ENCODE measurements around the gene S100A13. TPM values are rescaled to one million over a fixed set of nuclear protein-coding genes. Genes with fewer than 3 reads are reported as not detected.

S100A13 gene
- total RNA-seq, 5 donors from 2014 or later (not counting 1 experiment from before 2014, with no cell fraction given), result 4.0 to 5.3 (median 4.2) TPM

- Mint-ChIP-seq H3K27me3 (no peaks in the 10 kb centered on the region), H3K9me3 (no peaks in the 10 kb centered on the region), H3K27ac (no peak overlapping the region), H3K4me1 (peaks cover 5 to 7% (median 5%) of the 10 kb centered on the region in 3 donors), H3K36me3 (no peaks in the 10 kb centered on the region), H3K4me3 (no peak overlapping the region)
- DNase-seq, result peak in 28 of 35 experiments; percentile 7 to 76 (median 55)
- POLR2A ChIA-PET, result no interaction called here
- Histone ChIP-seq H3K27ac (ENCODE audit: low read length) (no peak overlapping the region), H3K4me3 (ENCODE audit: control insufficient read depth in 1 of 2, extremely low read depth in 1 of 2, low read length in 1 of 2) (no peak overlapping the region), H3K4me1 (ENCODE audit: control insufficient read depth in 1 of 2, extremely low read depth in 1 of 2, insufficient read depth in 2 of 2, low read length in 2 of 2) (peaks cover 0 to 6% of the 10 kb centered on the region in 2 experiments), H3K9me3 (no peaks in the 10 kb centered on the region), H3K27me3 (replicated peaks in 1 of 2; ENCODE audit: control insufficient read depth in 2 of 2, extremely low read depth in 1 of 2, insufficient read depth in 2 of 2, low read length in 1 of 2) (peaks cover 0 to 20% of the 10 kb centered on the region in 2 experiments), H3K36me3 (ENCODE audit: control insufficient read depth in 2 of 2, extremely low read depth in 1 of 2, insufficient read depth in 1 of 2, low read length in 1 of 2) (no peaks in the 10 kb centered on the region)
- 9% methylated on average over 3 of the region's 6 CpGs for WGBS (ENCODE audit: insufficient coverage)
- CTCF ChIA-PET, result interaction anchor here in 1 of 2 donors (1.3 kb wide), 1 partner anchor 107 kb away, joined by 4 read pairs; no protein-coding TSS in a partner anchor
- peak in 2 of 4 experiments; percentile 82 to 94 for ATAC-seq (replicated peaks in 1 of 4)
Observed at GRCh38 chr1:153617663-153618062, 9.6 kb downstream of the S100A13 start.

DNA sequence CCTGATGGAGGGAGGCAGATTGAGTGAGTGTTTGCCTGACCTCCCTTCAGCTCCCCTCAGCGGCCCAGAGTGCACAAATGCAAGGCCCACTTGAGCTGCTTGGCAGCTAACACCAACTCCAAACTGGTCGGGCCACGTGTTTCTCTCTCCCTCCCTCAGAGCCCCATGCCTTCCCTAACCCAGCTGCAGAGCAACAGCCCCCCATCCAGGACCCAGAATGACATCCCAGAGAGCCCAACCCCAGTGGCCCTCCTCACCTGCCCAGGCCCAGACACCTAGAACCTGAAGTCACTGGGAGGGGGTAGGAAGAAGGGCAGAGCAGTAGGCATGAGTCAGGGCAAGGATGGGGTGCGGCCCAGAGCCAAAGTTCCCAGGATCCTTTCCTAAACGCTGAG lies 10.4 kb downstream of the S100A13 start:
- no peak overlapping the region for H3K4me3 Mint-ChIP-seq
- WGBS (ENCODE audit: insufficient coverage), result 91% methylated on average over 4 of the region's 5 CpGs
- H3K36me3 Mint-ChIP-seq, result no peaks in the 10 kb centered on the region
- Histone ChIP-seq H3K27me3 (replicated peaks in 1 of 2; ENCODE audit: control insufficient read depth in 2 of 2, extremely low read depth in 1 of 2, insufficient read depth in 2 of 2, low read length in 1 of 2) (peaks cover 0 to 20% of the 10 kb centered on the region in 2 experiments), H3K27ac (ENCODE audit: low read length) (no peak overlapping the region), H3K9me3 (no peaks in the 10 kb centered on the region), H3K4me3 (ENCODE audit: control insufficient read depth in 1 of 2, extremely low read depth in 1 of 2, low read length in 1 of 2) (no peak overlapping the region), H3K4me1 (ENCODE audit: control insufficient read depth in 1 of 2, extremely low read depth in 1 of 2, insufficient read depth in 2 of 2, low read length in 2 of 2) (peaks cover 0 to 6% of the 10 kb centered on the region in 2 experiments), H3K36me3 (ENCODE audit: control insufficient read depth in 2 of 2, extremely low read depth in 1 of 2, insufficient read depth in 1 of 2, low read length in 1 of 2) (no peaks in the 10 kb centered on the region)
- DNase-seq, result no peak
- peaks cover 5 to 7% (median 5%) of the 10 kb centered on the region in 3 donors for H3K4me1 Mint-ChIP-seq
- ChIA-PET CTCF (interaction anchor here in 1 of 2 donors (1.3 kb wide), 1 partner anchor 106 kb away, joined by 4 read pairs; no protein-coding TSS in a partner anchor), POLR2A (no interaction called here)
- no peak for ATAC-seq (replicated peaks in 1 of 4)
- no peaks in the 10 kb centered on the region for H3K27me3 Mint-ChIP-seq
- no peak overlapping the region for H3K27ac Mint-ChIP-seq
- no peaks in the 10 kb centered on the region for H3K9me3 Mint-ChIP-seq

- Histone ChIP-seq H3K4me1 (ENCODE audit: control insufficient read depth in 1 of 2, extremely low read depth in 1 of 2, insufficient read depth in 2 of 2, low read length in 2 of 2) (peaks cover 0 to 6% of the 10 kb centered on the region in 2 experiments), H3K4me3 (ENCODE audit: control insufficient read depth in 1 of 2, extremely low read depth in 1 of 2, low read length in 1 of 2) (no peak within 1 kb of the TSS), H3K9me3 (no peaks in the 10 kb centered on the region), H3K36me3 (ENCODE audit: control insufficient read depth in 2 of 2, extremely low read depth in 1 of 2, insufficient read depth in 1 of 2, low read length in 1 of 2) (no peaks in the 10 kb centered on the region), H3K27ac (ENCODE audit: low read length) (no peak within 1 kb of the TSS), H3K27me3 (replicated peaks in 1 of 2; ENCODE audit: control insufficient read depth in 2 of 2, extremely low read depth in 1 of 2, insufficient read depth in 2 of 2, low read length in 1 of 2) (peaks cover 0 to 20% of the 10 kb centered on the region in 2 experiments)
- Mint-ChIP-seq H3K9me3 (no peaks in the 10 kb centered on the region), H3K4me1 (peaks cover 5 to 7% (median 5%) of the 10 kb centered on the region in 3 donors), H3K27ac (no peak within 1 kb of the TSS), H3K36me3 (no peaks in the 10 kb centered on the region), H3K4me3 (no peak within 1 kb of the TSS), H3K27me3 (no peaks in the 10 kb centered on the region)
- DNase-seq, result no peak
- ChIA-PET POLR2A (interaction anchor here in 1 of 2 donors (0.6 kb wide), 1 partner anchor 147 kb away, joined by 3 read pairs; no protein-coding TSS in a partner anchor), CTCF (no interaction called here)
- no peak for ATAC-seq (replicated peaks in 1 of 4)
- WGBS (ENCODE audit: insufficient coverage), result 82% methylated on average over 3 of the region's 10 CpGs
Observed at GRCh38 chr1:153616144-153616916, 11.0 kb downstream of the S100A13 start, which contains the start of gene S100A14. Gene S100A14, minus strand, starts transcription at chr1:153616325. Its CDS starts 467 bp downstream, at chr1:153615858.

GRCh38 chr1:153615406-153615805 lies 11.9 kb downstream of the S100A13 start:
- ChIA-PET POLR2A (interaction anchor here in 1 of 2 donors (0.6 kb wide), 1 partner anchor 39 kb away, joined by 3 read pairs; no protein-coding TSS in a partner anchor), CTCF (no interaction called here)
- Mint-ChIP-seq H3K27ac (no peak overlapping the region), H3K4me1 (peaks cover 5 to 7% (median 5%) of the 10 kb centered on the region in 3 donors), H3K36me3 (no peaks in the 10 kb centered on the region), H3K9me3 (no peaks in the 10 kb centered on the region), H3K4me3 (no peak overlapping the region), H3K27me3 (no peaks in the 10 kb centered on the region)
- Histone ChIP-seq H3K27ac (ENCODE audit: low read length) (no peak overlapping the region), H3K36me3 (ENCODE audit: control insufficient read depth in 2 of 2, extremely low read depth in 1 of 2, insufficient read depth in 1 of 2, low read length in 1 of 2) (no peaks in the 10 kb centered on the region), H3K9me3 (no peaks in the 10 kb centered on the region), H3K4me3 (ENCODE audit: control insufficient read depth in 1 of 2, extremely low read depth in 1 of 2, low read length in 1 of 2) (no peak overlapping the region), H3K27me3 (replicated peaks in 1 of 2; ENCODE audit: control insufficient read depth in 2 of 2, extremely low read depth in 1 of 2, insufficient read depth in 2 of 2, low read length in 1 of 2) (peaks cover 0 to 20% of the 10 kb centered on the region in 2 experiments), H3K4me1 (ENCODE audit: control insufficient read depth in 1 of 2, extremely low read depth in 1 of 2, insufficient read depth in 2 of 2, low read length in 2 of 2) (peaks cover 0 to 6% of the 10 kb centered on the region in 2 experiments)
- ATAC-seq (replicated peaks in 1 of 4), result no peak
- no peak for DNase-seq
- WGBS (ENCODE audit: insufficient coverage), result no CpG with 5 or more reads among the region's 2 CpGs

DNA sequence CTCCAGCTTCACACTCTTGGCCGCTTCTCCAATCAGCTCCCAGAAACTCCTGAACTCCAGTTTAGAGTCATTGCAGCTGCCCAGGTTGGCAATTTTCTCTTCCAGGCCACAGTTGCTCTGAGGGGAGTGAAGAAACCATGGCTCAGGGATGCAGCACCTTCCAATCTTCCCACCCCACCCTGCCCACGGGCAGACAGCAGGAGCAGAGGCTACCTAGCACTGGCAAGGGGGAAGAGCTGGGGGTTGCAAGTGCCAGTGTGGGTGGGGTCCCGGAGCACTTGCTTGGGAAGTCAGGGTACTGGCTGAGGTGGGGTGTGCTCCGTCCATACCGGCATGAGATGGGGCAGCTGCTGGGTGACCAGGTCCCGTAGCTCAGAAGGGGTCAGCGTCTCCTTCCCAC lies 12.4 kb downstream of the S100A13 start:
- H3K27ac Mint-ChIP-seq, result no peak overlapping the region
- no peak overlapping the region for H3K4me3 Mint-ChIP-seq
- WGBS (ENCODE audit: insufficient coverage), result 100% methylated on average over 1 of the region's 7 CpGs
- CTCF ChIA-PET, result no interaction called here
- H3K4me1 ChIP-seq (ENCODE audit: control insufficient read depth in 1 of 2, extremely low read depth in 1 of 2, insufficient read depth in 2 of 2, low read length in 2 of 2), result peaks cover 0 to 6% of the 10 kb centered on the region in 2 experiments
- no peak overlapping the region for H3K4me3 ChIP-seq (ENCODE audit: control insufficient read depth in 1 of 2, extremely low read depth in 1 of 2, low read length in 1 of 2)
- no peaks in the 10 kb centered on the region for H3K9me3 ChIP-seq
- POLR2A ChIA-PET, result interaction anchor here in 1 of 2 donors (0.6 kb wide), 1 partner anchor 39 kb away, joined by 3 read pairs; no protein-coding TSS in a partner anchor
- peaks cover 5 to 7% (median 5%) of the 10 kb centered on the region in 3 donors for H3K4me1 Mint-ChIP-seq
- ATAC-seq (replicated peaks in 1 of 4) (no peak), DNase-seq (no peak)
- H3K36me3 Mint-ChIP-seq, result no peaks in the 10 kb centered on the region
- no peaks in the 10 kb centered on the region for H3K27me3 Mint-ChIP-seq
- no peaks in the 10 kb centered on the region for H3K9me3 Mint-ChIP-seq
- H3K36me3 ChIP-seq (ENCODE audit: control insufficient read depth in 2 of 2, extremely low read depth in 1 of 2, insufficient read depth in 1 of 2, low read length in 1 of 2), result no peaks in the 10 kb centered on the region
- H3K27ac ChIP-seq (ENCODE audit: low read length), result no peak overlapping the region
- peaks cover 0 to 20% of the 10 kb centered on the region in 2 experiments for H3K27me3 ChIP-seq (replicated peaks in 1 of 2; ENCODE audit: control insufficient read depth in 2 of 2, extremely low read depth in 1 of 2, insufficient read depth in 2 of 2, low read length in 1 of 2)

- Histone ChIP-seq H3K4me3 (ENCODE audit: control insufficient read depth in 1 of 2, extremely low read depth in 1 of 2, low read length in 1 of 2) (no peak overlapping the region), H3K36me3 (ENCODE audit: control insufficient read depth in 2 of 2, extremely low read depth in 1 of 2, insufficient read depth in 1 of 2, low read length in 1 of 2) (no peaks in the 10 kb centered on the region), H3K9me3 (no peaks in the 10 kb centered on the region), H3K27me3 (replicated peaks in 1 of 2; ENCODE audit: control insufficient read depth in 2 of 2, extremely low read depth in 1 of 2, insufficient read depth in 2 of 2, low read length in 1 of 2) (peaks cover 0 to 20% of the 10 kb centered on the region in 2 experiments), H3K4me1 (ENCODE audit: control insufficient read depth in 1 of 2, extremely low read depth in 1 of 2, insufficient read depth in 2 of 2, low read length in 2 of 2) (peaks cover 0 to 6% of the 10 kb centered on the region in 2 experiments), H3K27ac (ENCODE audit: low read length) (no peak overlapping the region)
- Mint-ChIP-seq H3K27ac (no peak overlapping the region), H3K36me3 (no peaks in the 10 kb centered on the region), H3K9me3 (no peaks in the 10 kb centered on the region), H3K4me3 (no peak overlapping the region), H3K27me3 (no peaks in the 10 kb centered on the region), H3K4me1 (peaks cover 5 to 7% (median 5%) of the 10 kb centered on the region in 3 donors)
- POLR2A ChIA-PET, result interaction anchor here in 1 of 2 donors (0.6 kb wide), 1 partner anchor 27 kb away, joined by 3 read pairs; no protein-coding TSS in a partner anchor
- no peak for DNase-seq
- CTCF ChIA-PET, result no interaction called here
- ATAC-seq (replicated peaks in 1 of 4), result no peak
- WGBS (ENCODE audit: insufficient coverage), result 75% methylated on average over 1 of the region's 2 CpGs
Observed at GRCh38 chr1:153614189-153614900, 13.0 kb downstream of the S100A13 start.
